NCI-H1436 treated with DMSO at 0.1 percent for 48 hours (cell line): ENCODE data around the gene PLEKHM1.
"Not testable (repeated sequence)": the region's sequence is repeated elsewhere in the genome, so short reads cannot be mapped to it uniquely, and the experiment has no call there.

Experiments used
- DNase-seq: peaks from one replicate; lab custom pipeline; 2025; lab: John Stamatoyannopoulos, UW

The PLEKHM1 gene

DNA sequence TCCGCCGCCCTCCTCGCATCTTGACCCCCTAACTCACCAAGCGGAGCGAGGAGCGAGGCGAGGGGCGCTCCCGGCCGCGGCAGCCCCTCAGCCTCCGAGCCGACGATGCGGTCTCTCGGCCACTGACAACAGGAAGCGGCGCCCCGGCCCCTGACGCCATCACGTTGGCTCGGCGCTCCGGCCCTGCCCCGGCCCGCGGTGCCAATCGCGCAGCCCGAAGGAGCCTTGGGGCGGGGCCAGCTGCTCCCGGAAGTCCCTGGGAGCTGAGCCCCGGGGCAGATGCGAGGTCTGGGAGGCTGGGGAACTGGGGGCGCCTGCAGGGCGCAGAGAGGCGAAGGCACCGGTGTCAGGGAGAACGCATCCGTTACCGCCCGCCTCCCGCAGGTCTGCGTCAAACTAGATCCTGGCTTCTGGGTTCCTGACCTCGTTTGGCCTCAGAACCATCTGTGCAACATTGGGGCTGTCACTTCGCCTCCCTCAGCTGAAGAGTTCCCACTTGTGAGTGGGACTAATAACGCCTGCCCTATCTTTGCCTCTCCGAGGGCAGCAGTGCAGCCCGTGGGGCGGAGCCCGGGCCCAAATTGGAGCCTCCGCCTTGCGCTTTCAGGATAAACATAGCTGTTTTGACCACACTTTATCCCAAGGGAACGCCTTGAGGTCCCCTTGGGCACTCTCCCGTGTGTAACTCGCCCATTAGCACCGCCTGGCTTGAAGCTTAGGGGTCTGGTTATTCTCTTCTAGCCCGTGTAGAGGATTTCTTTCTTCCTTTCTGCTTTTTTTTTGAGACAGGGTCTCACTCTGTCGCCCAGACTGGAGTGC lies at the start of gene PLEKHM1:
PLEKHM1 (minus strand) TSS at position 107 of the 819 bp plus-strand sequence. CDS start 8,237 bp downstream, outside the sequence.
- DNase-seq: peak; percentile 2

DNA sequence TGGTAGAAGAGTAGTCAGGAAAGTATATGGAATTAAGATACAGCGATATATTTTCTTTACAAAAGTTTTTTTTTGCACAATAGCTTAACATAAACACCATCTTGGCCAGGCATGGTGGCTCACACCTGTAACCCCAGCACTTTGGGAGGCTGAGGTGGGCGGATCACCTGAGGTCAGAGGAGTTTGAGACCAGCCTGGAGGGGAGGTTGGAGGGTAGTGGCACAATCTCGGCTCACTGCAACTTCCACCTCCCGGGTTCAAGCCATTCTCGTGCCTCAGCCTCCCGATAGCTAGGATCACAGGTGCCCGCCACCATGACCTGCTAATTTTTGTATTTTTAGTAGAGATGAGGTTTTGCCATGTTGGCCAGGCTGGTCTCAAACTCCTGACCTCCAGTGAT lies 47.6 kb upstream of the PLEKHM1 start:
- not testable (repeated sequence) for DNase-seq

DNA sequence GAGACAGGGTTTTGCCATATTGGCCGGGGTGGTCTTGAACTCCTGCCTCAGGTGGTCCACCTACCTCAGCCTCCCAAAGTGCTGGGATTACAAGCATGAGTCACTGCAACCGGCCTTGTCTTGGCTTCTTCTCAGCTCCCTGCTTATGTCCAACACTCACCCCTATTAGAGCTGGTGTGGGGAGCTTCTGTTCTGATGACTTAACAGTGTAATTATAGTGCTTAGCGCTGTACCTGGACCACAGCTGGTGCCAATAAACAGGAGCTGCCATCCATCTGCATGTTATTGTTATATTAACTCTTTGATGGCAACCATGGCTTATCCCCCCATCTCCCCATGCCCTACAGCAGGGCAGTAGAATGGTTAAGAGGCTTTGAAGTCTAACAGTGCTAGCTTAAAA lies 15.6 kb upstream of the PLEKHM1 start:
- DNase-seq: not testable (repeated sequence)

DNA sequence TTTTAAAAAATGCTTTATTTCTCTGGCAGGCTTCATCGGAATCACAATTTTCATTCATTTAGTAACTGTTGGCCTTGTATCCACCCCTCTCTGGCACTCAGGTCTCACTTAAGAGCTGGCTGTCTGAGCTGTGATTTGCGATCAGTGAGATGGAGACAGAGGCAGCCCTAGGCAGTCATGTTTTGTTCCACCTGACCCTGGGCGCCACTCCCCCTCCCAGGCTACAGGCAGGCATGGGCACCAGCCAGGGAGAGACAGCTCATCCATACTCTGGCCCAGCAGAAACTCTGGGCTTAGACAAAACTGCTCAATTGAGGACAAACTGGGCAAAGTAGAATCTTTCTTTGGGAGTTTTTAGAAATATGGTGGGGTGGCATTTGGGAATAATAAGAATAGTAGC lies 14.7 kb upstream of the PLEKHM1 start:
- DNase-seq: not testable (repeated sequence)

DNA sequence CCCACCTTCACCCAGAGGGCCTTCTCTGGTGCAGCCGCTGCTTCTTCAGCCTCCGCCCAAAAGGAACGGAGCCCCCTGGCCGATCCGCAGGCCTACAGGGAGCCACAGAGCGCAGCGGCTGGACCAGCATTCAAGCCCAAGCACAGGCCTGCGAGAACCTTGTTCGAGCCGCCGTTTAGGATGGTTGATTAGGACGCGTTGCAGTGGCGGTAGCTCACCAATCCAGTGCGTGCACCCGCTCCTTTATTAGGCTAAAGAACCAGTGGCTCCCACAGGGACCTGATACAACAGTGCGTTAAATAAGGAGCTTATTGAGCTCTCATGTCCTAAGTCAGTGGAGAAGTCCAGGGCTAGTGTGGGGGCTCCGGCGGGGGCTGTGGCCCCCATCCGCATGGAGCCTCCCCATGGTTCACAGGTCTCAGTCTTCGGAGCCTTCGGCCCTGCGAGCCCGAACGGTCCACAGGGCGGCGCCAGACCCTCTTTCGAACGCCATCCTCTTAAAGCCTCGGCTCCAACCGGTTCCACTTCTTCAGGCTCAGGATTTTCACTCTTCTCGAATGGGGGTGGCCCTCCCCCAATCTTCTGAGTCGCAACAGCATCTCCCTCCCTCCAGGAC lies 10.7 kb upstream of the PLEKHM1 start:
- DNase-seq: not testable (repeated sequence)

DNA sequence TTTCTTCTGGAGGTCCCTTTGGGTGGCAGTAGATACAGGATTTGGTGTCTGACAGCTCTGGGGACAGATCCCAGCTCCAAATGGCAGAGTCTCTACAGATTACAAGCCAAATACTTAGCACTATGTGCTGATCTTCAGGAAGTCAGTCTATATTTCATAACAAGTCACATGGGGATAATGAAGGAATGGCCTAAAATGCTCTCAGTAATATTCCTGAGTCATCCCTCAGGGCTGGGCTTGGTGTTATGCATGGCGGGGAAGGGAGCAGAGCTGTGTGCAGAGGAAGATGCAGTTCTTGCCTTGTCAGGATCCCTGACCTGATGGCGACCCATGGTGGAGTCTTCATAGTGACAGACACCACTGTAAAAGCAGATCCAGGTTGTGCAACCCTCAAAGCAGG lies 10.0 kb upstream of the PLEKHM1 start:
- not testable (repeated sequence) for DNase-seq

DNA sequence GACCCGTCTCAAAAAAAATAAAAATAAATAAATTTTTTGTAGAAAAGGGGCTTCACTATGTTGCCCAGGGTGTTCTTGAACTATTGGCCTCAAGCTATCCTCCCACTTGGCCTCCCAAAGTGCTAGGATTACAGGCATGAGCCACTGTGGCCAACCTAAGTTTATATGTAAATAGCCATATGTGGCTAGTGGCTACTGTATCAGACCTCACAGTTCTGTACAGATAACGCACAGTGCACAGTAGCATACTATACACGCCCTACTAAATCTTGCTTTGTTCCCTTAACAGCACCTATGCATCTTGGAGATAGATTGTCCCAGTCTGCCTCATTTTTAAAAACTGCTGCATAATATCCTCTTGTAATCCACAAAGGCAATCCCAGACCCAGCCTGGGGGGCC lies 8.7 kb upstream of the PLEKHM1 start:
- not testable (repeated sequence) for DNase-seq

DNA sequence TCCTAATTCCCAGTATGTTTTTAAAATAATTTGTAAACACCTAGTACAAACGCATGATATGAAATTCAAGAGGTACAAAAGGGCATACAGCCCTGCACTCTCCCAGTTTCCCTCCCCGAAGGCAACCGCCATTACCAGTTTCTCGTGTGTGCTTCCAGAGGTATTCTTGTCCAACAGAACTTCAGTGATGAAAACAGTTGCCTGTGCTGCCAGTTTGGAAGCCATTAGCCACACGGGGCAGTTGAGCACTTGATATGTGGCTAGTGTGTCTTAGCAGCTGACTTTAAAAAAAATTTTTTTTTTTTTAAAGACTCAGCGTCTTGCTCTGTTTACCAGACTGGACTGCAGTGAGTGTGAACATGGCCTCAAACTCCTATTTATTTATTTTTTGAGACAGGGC lies 7.9 kb upstream of the PLEKHM1 start:
- DNase-seq: not testable (repeated sequence)

DNA sequence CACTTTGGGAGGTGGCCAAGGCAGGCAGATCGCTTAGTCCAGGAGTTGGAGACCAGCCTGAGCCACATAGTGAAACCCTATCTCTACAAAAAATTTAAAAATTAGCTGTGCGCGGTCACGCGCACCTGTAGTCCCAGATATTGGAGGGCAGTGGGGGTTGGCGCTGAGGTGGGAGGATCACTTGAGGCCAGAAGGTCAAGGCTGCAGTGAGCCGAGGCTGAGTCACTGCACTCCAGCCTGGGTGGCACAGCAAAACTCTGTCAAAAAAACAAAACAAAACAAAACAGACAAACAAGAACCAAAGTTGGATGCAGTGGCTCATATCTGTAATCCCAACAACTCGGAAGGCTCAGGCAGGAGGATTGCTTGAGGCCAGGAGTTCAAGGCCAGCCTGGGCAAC lies 6.9 kb upstream of the PLEKHM1 start:
- DNase-seq: not testable (repeated sequence)

DNA sequence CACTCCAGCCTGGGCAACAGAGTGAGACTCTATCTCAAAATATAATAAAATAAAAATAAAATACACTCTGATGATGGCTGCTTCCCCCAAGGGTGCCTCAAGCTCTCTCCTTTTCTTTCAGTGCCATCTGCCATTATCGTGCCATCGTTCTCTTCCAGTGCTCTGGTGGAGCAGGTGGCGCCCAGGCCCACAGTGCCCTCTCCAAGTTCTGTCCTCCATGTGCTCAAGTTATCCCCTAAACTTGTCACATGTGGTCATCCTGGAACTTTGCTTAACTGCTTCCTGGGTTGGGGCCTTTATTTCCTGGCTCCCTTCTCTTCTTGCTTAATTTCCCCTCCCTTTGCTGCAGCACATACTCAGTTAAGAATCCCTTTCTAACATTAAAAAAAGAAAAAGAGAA lies 6.0 kb upstream of the PLEKHM1 start:
- DNase-seq: not testable (repeated sequence)

DNA sequence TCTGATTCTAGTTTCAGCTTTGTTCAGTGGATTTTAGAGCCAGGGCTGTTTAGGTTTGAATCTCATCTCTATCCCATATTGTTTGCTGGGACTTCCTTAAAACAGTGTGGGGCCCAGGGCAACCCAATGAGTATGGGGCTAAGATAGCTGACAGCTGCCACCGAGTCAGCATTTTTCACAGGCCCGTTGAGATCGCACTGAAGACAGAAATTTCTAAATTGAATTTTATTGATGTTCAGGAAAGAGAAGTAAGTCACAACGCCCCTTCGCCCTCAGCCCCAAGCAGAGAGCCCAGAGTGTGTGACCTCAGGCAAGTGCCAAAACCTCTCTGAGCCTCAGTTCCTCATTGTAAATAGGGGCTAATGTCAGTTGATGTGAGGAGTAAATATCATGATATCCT lies 4.0 kb upstream of the PLEKHM1 start:
- DNase-seq: not testable (repeated sequence)

DNA sequence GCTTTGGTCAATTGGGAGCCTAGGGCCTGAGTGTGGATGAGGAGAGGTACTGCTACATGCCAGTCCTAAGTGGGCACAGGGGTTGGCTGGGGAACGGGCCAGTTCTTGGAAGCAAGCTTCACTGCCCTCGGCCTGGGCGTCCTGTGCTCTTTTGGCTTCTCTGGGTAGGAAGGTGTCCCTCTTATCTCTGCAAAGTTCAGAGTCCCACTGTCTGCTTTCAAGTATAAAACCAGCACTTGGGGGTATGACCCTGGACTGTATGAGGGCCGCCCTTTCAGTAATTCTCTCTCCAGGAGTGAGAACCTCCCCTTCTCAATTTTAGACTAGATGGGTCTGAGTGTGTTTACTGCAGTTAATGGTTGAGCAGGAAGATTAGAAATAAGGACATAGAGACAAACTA lies 1.6 kb upstream of the PLEKHM1 start:
- DNase-seq: not testable (repeated sequence)

DNA sequence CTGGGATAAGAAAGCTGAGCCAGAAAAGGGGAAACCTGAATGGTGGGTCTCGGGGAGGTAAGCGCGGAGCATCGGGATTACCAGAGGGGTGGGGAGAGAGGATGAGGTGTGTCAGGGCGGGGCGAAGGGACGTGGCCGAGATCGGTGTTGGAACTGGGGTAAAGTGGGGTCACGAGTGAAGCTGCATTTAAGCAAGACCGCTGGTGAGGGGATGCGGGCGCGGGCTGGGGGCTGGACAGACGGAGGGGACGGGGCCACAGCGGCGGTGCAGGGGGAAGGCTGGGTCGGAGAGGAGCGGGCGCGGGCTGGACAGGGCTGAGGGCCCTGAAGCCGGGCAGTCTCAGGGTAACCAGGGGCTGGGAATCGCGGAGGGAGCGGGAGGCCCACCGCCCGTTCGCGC lies 323 bp downstream of the PLEKHM1 start:
- DNase-seq: not testable (repeated sequence)

DNA sequence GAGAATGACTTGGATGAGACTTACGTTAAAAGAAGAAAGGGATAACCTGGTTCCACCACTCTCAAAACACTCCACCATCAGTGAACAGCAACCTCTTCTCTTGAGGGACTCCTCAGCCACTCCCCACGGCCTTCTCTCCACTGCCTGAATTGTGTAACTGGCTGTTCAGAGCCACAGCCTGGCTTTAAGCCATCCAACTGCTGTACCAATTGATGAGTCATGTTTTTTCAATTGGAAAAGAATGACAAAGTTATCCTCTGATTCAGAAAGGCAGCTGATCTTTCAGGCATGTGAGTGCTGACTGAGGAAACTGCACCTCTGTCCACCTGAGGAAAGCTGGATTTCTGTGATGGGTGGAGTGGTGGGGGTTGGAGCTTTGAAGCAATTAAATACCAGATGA lies 2.8 kb downstream of the PLEKHM1 start:
- DNase-seq: not testable (repeated sequence)

DNA sequence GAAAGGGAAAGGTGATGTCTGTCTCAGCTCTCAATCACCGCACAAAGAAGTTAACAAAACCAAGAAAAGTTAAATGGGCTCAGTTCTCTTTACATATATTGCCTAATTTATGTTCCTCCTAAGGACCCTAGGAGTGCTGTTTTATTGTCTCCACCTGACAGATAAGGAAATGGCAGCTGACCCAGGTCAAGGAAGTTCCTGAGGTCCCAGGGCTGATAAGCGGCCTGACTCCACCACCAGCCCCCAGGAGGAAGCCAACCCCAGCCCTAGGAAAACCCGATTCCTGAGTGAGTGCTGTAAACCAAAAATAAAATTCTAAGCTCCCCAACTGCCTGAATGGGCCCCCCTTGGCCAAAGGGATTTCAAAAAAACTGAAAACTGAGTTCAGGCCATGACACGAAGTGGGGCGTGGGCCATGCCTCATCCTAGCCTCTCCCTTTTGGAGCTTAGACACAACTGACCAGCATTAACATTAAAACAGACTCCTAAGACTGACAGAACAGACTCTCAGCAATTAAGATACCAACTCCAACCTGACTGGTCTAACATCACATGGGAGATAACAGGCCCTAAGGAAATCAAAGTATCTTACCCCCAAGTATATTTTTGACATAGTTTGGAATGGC lies 6.8 kb downstream of the PLEKHM1 start:
- not testable (repeated sequence) for DNase-seq

DNA sequence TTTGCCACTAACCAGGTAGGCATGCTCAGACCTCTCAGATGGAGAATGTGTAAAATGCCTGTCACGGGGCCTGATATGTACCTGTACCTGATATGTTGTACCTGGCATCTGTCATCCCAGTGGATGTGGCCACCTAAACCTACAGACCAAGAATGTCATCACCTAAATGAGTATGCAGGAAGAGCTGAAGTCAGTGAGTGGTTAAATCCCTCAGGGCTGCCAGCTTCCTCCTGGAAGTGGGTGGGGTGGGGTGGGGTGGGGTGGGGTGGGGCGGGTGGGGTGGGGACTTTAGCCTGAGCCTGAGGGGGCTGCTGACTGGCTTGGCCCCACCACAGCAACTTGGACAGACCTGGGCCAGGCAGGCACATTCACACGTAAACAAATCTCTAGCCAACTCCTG lies 7.3 kb downstream of the PLEKHM1 start:
- DNase-seq: not testable (repeated sequence)

DNA sequence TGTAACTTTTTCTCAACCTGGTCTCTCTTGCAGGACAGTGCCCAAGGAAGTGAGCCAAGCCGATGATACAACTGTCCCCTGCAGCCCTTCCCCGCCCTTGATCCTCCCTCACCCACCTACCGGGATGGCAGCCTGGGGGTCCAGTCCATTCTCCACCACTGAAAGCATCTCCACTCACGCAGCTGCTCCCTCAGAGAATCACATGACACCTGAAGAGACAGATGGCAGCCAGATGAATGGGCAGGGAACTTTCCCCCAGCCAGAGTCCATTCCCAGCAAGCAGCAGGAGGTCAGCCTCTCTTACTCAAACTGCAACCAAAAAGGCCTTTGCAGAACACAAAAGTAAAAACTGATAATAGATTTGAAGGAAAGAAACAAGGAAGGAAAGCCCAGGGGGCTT lies 8.2 kb downstream of the PLEKHM1 start:
- not testable (repeated sequence) for DNase-seq

DNA sequence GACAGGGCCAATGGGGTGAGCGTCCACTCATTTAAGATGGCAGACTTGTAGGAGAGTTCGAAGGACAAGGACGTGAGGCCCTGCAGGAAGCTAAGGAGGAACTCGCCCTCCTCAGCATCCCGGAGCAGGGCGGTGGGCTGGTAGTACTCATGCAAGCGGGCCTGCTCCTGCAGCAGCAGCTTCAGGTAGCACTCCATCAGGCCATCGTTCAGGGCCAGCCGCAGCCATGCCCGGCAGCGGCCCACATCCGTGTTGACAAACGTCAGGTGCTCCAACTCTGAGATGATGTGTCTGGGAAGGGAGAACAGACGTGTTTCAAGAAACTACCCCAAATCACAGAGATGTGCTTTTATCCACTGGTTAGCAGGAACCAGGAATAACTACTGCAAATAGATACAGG lies 15.1 kb downstream of the PLEKHM1 start:
- DNase-seq: not testable (repeated sequence)

DNA sequence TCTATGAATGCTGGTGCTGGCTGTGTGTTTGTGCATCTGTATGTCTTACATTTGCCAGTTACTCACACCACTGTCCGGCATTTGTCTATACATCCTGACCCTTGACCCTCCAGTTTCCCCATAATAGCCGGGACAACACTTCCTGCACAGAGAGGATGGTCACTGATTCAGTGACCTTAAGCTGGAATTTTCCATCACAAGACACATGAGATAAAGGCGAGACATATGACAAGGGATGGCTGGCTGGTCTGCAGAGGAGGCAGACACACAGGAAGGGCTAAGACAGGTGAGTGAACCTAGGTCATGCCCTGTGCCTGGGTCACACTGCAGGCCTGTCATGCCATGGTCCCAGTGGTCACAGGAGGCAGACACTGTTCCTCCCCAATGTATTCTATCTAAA lies 18.3 kb downstream of the PLEKHM1 start:
- DNase-seq: not testable (repeated sequence)

DNA sequence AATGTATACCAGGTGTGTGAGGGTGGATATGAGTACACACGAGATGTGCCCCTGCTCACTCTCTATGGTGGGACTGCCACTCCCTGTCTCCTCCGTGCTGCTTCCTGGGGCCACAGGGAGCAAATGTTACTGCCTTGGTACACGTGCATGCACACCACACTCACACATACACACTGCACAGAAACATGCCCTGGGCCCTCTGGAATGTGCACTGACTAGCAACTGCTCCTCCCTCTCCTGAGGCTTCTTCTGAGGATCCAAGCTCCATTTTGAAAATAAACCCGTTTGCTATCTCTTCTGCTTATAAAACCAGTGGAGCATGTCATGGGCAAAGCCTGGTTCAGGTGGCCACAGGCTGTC lies 21.3 kb downstream of the PLEKHM1 start:
- not testable (repeated sequence) for DNase-seq

DNA sequence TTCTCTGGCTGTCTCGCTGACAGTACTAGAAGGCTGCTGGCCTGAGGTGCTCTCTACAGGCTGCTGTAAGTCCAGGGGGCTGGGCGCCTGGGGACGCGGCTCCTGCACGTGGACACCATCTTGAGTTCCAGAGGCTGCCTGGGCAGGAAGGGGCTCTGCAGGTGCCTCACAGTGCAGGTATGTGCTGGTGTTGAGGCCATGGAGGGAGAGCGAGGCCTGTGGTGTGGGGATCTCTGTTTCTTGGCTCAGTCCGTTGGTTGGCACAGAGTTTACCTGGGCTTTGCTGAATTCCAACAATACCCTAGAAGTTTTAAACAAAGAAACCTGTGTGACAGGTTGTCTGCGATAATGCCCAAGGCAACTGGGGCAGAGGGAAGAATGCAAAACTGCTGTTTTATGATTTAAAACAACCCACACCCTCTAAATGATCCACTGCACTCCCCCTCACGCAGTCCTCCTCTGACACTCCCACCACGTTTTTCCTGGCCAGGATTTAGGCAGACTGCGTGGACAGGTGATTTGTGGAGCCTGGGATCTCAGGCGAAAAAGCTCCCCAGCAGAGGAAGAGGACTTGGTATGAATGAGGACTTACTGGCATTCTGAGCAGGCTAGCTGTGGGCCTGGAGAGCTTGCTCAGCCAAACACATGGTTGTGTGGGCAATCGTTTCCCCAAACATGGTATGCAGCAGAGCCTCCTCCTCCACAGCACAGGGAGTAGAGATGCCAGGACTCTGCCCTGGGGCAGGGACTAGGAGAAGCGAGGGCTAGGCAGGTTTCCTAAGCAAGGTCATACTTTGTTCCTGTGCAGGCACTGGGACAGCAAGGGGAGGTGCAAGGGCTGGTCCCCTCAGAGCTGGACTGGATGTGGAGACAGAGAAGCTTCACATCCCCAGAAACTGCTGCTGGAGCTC lies 22.0 kb downstream of the PLEKHM1 start:
- DNase-seq: not testable (repeated sequence)
